GM18868 (cell line): ENCODE data around the gene ABCA6.

Source experiments
- ATAC-seq: cut with Tn5 transposase; IDR thresholded peaks from one replicate; pipeline ENCODE4 v1.9.1; 2021; ENCODE audit warnings: mild to moderate bottlenecking, moderate library complexity; ENCODE audit not compliant: unreplicated experiment

The ABCA6 gene

DNA sequence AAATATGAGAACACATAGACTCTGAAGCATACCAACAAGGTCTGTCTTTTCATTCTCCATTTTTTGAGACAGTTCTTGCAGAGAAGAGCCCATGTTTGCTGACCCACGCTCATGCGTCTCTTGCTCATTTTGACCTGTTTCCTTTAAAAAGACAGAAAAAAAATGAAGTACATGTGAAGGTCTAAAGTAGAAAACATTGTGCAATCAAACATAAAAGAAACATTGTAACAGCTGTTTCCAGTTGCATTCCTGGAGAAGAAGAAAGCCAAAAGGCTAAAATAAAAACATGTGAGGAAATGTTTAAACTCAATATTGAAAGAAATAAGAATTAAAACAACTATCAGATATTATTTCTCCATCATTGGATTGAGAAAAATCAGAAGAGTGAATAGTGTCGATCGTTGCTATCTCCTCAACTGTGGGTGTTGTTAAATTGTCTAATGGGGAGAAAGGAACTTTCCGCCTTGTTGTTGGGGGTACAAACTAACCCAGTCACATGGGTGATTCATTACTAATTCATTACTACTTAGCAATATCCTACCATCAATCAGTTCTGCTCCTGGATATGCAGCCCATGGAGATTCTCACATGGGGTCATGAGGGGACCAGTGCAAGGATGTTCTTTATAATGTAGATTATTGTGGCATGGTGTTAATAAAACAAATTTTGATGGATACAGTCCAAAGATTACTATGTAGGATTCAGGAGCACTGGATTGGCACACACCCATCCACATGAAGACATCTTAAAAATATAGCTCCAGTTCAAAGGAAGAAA lies 90.5 kb downstream of the ABCA6 start:
- ATAC-seq = no peak

DNA sequence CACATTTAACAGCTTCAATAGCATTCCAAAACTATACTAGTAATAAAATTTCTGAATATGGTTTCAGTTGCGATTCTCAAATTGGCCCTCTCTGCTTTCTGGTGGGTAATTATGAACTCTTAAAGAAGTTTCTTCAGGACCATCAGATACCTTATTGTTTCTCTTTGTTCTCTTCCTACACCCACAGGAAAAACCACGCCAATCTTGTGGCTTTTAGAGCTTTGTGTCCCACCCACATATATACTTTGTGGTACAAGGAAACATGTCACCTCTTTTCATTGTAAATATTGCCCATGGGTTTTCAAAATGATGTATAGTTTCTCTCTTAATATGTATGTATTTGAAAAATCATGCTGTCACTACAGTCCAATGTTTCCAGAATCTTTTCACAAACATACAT lies 93.1 kb downstream of the ABCA6 start:
- no peak for ATAC-seq

DNA sequence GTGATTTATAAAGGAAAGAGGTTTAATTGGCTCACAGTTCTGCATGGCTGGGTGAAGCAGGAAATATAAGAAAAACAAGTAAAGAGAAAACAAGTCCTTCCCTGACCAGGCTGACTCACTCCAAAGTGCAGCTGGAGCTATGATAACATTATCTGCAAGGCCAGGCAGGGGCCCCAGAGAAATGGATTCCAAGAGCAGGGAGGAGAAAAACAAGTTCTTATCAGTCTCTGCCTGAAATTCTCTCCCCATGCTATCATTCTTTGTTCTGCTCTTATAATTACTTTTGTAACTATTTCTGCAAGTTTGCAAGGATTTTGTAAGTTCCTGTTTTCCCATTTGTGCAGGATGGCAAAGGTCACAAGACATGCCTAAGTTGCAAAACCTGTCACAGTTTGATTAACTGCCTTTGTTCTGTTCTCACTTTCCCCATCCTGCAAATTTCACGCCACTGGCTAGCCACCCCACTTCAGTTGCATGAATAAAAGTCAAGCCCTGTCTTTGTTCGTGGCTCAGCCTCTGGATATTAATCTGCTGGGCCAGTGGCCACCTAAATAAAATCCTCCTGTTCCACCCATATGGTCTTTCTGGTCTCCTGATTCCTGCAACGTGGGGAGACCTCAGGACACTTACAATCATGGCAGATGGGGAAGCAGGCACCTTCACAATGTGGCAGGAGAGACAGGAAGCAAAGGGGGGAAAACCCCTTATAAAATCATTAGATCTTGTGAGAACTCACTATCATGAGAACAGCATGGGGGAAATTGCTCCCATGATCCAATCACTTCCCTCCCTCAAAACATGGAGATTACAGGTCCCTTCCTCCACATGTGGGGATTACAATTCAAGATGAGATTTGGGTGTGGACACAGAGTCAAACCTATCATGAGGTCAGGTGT lies 94.1 kb downstream of the ABCA6 start:
- ATAC-seq = no peak

DNA sequence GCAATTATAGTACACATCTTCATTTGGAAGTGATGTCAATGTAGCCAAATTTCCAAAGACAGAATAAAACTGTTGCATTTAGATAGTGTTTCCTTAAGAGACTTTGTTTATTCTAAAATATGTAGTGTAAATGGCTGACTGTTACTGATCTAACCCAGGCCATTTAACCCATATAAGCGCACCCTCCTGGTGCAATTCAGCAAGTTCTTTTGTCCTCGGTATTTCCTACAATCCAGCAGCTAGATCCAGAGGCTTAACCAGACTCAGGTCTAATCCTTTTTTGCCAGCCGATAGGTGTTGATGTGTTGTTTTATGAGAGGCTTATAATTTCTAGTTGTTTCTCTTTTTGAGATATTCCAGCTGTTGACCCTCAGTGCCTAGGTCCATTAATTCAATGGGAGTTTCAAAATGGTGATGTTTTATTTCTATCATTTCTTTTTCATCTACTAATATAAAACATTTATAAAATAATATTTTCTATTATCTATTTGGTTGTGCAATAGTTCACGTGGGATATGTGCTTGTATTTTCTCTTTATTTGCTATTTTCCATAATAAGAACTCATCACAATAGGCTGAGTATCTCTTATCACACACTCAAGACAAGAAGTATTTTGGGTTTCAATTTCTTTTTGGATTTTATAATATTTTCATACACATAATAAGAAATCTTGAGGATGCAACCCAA lies 95.4 kb downstream of the ABCA6 start:
- no peak for ATAC-seq

DNA sequence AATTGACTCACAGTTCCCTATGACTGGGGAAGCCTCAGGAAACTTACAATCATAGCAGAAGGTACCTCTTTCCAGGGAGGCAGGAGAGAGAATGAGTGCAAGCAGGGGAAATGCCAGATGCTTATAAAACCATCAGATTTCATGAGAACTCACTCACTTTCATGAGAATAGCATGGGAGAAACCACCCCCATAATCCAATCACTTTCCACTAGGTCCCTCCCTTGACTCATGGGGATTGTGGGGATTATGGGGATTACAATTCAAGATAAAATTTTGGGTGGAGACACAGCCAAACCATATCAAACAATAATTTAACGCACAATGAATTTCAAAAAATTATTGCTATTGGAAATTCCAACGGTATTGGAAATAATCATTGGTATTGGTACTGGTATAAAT lies 96.0 kb downstream of the ABCA6 start:
- no peak for ATAC-seq

DNA sequence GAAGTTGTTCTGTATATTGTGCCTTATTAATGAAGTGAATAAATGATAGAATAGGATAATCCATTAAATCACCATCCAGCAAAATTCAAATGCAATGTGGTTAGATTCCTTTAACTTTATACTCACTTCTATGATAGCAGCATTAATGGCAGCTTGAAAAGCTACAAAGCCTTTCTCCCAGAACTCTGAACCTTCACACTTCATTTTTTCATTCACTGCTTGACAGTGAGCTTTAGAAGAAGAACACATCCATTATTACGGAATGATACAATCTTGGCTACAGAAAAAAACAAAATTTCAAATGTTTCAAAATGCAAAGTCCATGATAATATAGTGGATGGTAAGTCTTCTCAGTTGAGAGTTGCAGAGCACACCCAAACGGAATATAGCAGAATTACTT lies 97.3 kb downstream of the ABCA6 start:
- ATAC-seq = no peak

DNA sequence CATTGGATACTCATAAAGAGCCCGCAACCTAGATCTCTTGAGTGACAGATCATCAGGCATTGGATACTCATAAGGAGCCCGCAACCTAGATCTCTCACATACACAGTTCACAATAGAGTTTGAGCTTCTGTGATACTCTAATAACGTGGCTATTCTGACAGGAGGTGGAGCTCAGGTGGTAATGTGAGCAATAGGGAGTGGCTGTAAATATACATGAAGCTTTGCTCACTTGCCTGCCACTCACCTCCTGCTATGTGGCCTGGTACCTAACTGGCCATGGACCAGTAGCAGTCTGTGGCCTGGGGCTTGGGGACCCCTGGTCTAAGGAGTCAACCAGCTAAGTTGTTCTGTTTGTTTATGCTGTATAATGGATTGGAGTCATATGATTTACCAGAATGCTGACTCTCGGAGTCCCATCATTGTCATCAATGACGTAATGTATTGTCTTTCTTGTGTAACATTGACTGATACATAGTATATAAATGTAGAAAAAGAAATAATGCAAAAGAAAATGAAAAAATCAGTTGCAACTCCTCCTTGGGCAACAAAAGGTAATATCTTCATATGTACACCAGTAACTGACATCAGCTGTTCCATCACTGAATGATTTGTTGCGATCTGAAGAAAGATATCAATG lies 98.5 kb downstream of the ABCA6 start:
- ATAC-seq = no peak

DNA sequence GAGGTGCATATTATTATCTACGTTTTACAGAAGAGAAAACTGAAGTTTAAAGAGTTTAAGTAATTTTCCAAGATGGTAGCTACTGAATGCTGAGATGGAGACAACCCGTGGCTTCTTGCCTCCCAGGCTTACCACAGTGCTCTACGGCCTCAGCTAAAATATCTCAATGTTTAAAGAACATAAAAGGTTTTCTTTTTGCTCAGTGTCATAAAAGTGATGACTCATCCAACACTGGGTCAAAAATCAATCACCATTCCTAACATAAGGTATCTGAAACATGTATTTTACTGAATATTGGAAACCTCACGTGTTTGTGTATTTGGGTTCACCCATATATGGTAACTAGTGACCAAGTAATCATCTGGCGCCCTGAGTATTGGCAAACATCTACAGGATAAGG lies 99.4 kb downstream of the ABCA6 start:
- ATAC-seq = no peak

DNA sequence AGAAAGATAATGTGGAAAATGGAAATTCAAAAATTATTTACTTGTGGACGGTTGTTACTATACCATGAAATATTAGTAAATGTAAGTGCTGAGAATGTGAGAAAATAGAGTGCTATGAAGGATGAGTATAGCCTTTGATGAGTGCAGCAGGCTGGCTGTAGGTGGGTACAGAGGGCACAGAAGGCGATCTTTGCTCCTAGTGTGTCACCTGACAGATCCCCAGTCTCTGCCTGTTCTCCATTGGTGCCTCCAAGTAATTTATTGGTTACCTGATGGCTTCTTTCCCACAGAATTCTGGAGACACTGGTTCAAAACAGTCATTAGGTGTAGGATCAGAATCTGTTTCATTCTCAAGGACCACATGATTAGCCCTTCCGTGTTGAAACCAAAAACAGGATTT lies 109.9 kb downstream of the ABCA6 start:
- no peak for ATAC-seq

DNA sequence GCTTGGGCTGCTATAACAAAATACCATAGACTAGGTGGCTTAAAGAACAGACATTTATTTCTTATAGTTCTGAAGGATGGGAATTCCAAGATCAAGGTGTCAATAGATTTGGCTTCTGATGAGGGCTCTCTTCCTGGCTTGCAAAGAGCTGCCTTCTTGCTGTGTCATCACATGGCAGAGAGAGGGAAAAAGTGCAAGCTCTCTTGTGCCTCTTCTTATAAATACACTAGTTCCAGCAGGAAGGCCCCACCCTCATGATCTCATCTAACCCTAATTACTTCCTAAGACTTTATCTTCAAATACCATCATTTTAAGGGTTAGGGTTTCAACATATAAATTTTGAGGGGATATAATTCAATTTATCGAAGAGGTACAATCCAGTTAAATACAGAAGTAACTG lies 111.5 kb downstream of the ABCA6 start:
- ATAC-seq = no peak
